Testis (tissue), 3 donors: ENCODE measurements around the gene ATP5F1E. TPM values are rescaled to one million over a fixed set of nuclear protein-coding genes. Genes with fewer than 3 reads are reported as not detected.

Source experiments
- DNase-seq: peaks from one replicate; pipeline ENCODE4 v3.0.0-alpha.2; 2019
- H3K27ac ChIP-seq, 2 donors: fragments of 200-600 bp; sonication (generic); one replicate each; pipeline ENCODE4 v1.5.1; 2019
- H3K27me3 ChIP-seq: fragments of 200-600 bp; sonication (generic); one replicate; pipeline ENCODE4 v1.5.1; 2019
- H3K36me3 ChIP-seq: fragments of 200-600 bp; sonication (generic); one replicate; pipeline ENCODE4 v1.5.1; 2017; ENCODE audit warnings: low read depth; ENCODE audit errors: missing control alignments
- H3K4me1 ChIP-seq: fragments of 200-600 bp; sonication (generic); one replicate; pipeline ENCODE4 v1.5.1; 2019
- H3K4me3 ChIP-seq, 2 donors: fragments of 200-600 bp; sonication (generic); one replicate each; pipeline ENCODE4 v1.5.1; 2017 to 2019
- H3K9me3 ChIP-seq: fragments of 200-600 bp; sonication (generic); one replicate; pipeline ENCODE4 v1.5.1; 2017
- POLR2A ChIP-seq: fragments of 450-650 bp; IDR thresholded peaks from one replicate; pipeline ENCODE4 v1.6.1; 2017; ENCODE audit warnings: antibody characterized with exemption, mild to moderate bottlenecking, moderate library complexity
- WGBS, 2 donors: methylation state at CpG; one replicate each; pipeline ENCODE4 v1.1.5; 2018; 5-methylcytosine and 5-hydroxymethylcytosine counted together
- intact Hi-C: fragments of 100-400 bp; cut with DNase I; formaldehyde crosslinking; loops from one replicate; pipeline ENCODE4 v1.15.1; 2023; ENCODE audit warnings: low total_unique reads
- polyA plus RNA-seq: library from polyadenylated mRNA; stranded (reverse); fragments of 350-450 nt; fragmentation: Illumina TruSeq; extraction: RNeasy Lipid Tissue Mini Kit (QIAGEN cat#74804); gene quantifications from one replicate; pipeline ENCODE4 v1.2.3, GENCODE V29; 2014; ENCODE audit warnings: low read depth, low replicate concordance; ENCODE audit not compliant: insufficient read depth
- total RNA-seq, 2 donors: library from RNA; depleted of rRNA; stranded (reverse); fragments of >200 nt; gene quantifications; one replicate each; pipeline ENCODE4 v1.2.3, GENCODE V29; 2016
- TF ChIP-seq, protein P1 (sequence below), 3 experiments: fragments of 450-650 bp in 2 of 3; fragments of 200-600 bp in 1 of 3; sonication (generic) in 1 of 3; IDR thresholded peaks; one replicate each; pipeline ENCODE4 v1.5.1; 2016 to 2019; ENCODE audit warnings: antibody characterized with exemption in 3 of 3, mild to moderate bottlenecking in 2 of 3, moderate library complexity in 1 of 3

The ATP5F1E gene
- total and polyA plus RNA-seq, 3 donors from 2014 or later, result 24.6 to 76.0 (median 25.5) TPM

DNA sequence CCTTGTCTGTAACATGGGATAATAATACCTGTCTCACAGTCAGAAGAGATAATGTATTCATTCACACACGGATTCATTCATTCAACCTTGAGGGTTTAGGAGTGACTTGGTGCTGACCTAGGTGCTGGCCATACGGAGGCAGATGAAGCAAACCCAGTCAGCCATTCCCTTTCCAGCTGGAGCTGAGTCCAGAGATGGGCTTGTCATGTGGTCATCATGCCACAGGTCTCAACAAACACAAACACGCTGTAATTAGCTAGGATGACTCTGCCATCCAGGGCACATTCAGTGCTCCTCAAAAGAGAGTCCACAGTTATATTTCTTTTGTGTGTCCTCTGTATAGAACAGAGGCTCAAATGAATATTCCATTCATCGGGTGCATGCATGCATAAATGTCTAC, 29.9 kb upstream of the ATP5F1E start:
- DNase-seq, result no peak
- no peak for TF ChIP-seq POLR2A
- TF ChIP-seq, protein P1, sequence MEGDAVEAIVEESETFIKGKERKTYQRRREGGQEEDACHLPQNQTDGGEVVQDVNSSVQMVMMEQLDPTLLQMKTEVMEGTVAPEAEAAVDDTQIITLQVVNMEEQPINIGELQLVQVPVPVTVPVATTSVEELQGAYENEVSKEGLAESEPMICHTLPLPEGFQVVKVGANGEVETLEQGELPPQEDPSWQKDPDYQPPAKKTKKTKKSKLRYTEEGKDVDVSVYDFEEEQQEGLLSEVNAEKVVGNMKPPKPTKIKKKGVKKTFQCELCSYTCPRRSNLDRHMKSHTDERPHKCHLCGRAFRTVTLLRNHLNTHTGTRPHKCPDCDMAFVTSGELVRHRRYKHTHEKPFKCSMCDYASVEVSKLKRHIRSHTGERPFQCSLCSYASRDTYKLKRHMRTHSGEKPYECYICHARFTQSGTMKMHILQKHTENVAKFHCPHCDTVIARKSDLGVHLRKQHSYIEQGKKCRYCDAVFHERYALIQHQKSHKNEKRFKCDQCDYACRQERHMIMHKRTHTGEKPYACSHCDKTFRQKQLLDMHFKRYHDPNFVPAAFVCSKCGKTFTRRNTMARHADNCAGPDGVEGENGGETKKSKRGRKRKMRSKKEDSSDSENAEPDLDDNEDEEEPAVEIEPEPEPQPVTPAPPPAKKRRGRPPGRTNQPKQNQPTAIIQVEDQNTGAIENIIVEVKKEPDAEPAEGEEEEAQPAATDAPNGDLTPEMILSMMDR (IDR thresholded peaks at IDR 0.05), result no peak
- Histone ChIP-seq H3K27ac (no peak overlapping the region), H3K27me3 (no peaks in the 10 kb centered on the region), H3K4me3 (no peak overlapping the region), H3K4me1 (no peaks in the 10 kb centered on the region), H3K9me3 (no peaks in the 10 kb centered on the region), H3K36me3 (no peaks in the 10 kb centered on the region)
- intact Hi-C loops, result no loop called here
- WGBS, 2 donors, result 80 to 82% methylated on average over 4 of the region's 4 CpGs

DNA sequence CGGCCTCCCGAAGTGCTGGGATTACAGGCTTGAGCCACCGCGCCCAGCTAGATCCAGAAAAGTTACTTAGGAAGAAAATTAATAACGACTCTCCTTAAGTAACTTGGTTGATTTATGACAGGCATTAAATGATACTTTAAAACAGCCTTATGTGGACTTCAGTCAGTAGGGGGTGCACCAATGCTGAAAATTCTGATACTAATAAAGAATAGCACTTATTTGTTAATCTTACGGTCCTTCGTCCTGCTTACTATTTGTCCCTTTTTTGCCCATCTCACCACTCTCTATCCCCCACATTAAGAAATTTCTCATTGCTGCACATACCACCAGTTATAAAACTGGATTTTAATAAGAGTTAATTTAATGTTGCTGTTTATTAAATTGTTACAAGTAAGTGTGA, 23.2 kb upstream of the ATP5F1E start:
- Histone ChIP-seq H3K36me3 (no peaks in the 10 kb centered on the region), H3K27ac (no peak overlapping the region), H3K27me3 (no peaks in the 10 kb centered on the region), H3K4me3 (no peak overlapping the region), H3K9me3 (no peaks in the 10 kb centered on the region), H3K4me1 (no peaks in the 10 kb centered on the region)
- intact Hi-C loops, result no loop called here
- no peak for TF ChIP-seq POLR2A
- TF ChIP-seq, protein P1 (IDR thresholded peaks at IDR 0.05), result peak in 1 of 3 experiments; percentile 16
- peak; percentile 42 for DNase-seq
- WGBS, 2 donors, result 16 to 40% methylated on average over 7 of the region's 7 CpGs

DNA sequence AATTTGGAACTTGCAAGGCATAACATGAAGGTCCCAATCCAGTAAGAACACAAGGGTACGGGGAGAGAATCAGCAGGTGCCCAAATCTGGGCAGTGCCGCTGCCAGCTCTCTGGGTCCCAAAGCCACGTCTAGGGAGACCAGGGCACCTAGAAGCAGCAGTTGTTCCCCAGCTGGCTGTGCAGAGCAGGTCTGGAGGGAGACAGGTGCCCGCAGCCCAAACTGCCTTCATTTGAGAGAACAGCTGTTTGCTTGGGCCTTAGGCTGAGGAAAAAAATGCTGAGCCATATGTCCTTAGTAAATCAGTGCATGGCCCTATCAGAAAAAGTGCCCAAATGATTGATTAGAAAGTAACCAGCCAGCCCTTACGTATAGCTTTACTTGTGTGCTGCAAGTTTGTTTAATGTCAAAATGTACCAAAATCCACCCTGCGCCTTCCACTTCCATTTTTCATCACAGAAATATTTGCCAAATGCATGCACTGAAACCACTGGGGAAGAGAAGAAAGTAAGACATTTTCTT, 19.6 kb upstream of the ATP5F1E start:
- intact Hi-C loops, result no loop called here
- WGBS, 2 donors, result 68 to 87% methylated on average over 6 of the region's 6 CpGs
- no peak for TF ChIP-seq POLR2A
- TF ChIP-seq, protein P1 (IDR thresholded peaks at IDR 0.05), result no peak

DNA sequence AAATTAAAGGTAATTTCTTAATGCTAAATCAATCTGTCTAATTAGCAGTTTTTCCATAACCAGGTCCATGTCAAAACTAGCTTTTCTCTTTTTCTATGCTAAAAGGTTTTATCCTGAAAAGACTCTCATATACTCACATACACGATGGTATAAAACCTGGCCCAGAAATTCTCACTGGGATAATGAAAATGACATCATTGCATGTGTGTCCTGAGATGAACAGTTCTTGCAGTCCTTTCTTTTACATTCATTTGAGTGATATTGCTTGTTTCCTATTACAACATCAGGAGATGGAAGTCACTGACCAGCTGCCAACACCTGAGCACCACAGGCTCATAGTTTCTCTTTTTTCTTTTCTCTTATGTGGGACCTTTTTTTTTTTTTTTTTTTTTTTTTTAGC, 18.3 kb upstream of the ATP5F1E start:
- no peak for DNase-seq
- no peak for TF ChIP-seq POLR2A
- TF ChIP-seq, protein P1 (IDR thresholded peaks at IDR 0.05), result no peak
- H3K4me3 ChIP-seq, result no peak overlapping the region
- intact Hi-C loops, result no loop called here
- no peaks in the 10 kb centered on the region for H3K36me3 ChIP-seq
- H3K27ac ChIP-seq, result no peak overlapping the region
- 74 to 86% methylated on average over 1 of the region's 1 CpG for WGBS, 2 donors
- no peaks in the 10 kb centered on the region for H3K4me1 ChIP-seq
- H3K9me3 ChIP-seq, result no peaks in the 10 kb centered on the region
- H3K27me3 ChIP-seq, result no peaks in the 10 kb centered on the region

More for the DNA sequence above, 19.6 kb upstream of the ATP5F1E start:
- Histone ChIP-seq H3K4me1 (no peaks in the 10 kb centered on the region), H3K27ac (no peak overlapping the region), H3K27me3 (no peaks in the 10 kb centered on the region), H3K36me3 (no peaks in the 10 kb centered on the region), H3K4me3 (no peak overlapping the region), H3K9me3 (no peaks in the 10 kb centered on the region)
- no peak for DNase-seq

DNA sequence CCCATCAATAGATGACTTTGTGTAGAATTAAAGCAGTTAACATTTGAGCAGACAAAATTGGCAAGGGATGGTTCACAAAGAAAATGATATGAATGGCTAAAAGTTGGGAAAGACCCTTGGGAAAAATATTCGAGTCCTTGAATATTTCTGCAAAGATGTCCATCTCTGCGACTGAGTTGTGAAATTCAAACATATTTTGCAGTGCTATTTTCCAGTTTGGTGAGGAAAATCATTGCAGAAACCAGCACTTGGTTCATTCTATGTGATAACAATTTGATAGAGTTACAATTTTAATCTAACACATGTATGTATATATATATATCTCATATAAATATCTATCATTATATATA, 16.5 kb upstream of the ATP5F1E start:
- no peaks in the 10 kb centered on the region for H3K4me1 ChIP-seq
- no peaks in the 10 kb centered on the region for H3K27me3 ChIP-seq
- intact Hi-C loops, result no loop called here
- no peak for DNase-seq
- TF ChIP-seq, protein P1 (IDR thresholded peaks at IDR 0.05), result no peak
- no peak for TF ChIP-seq POLR2A
- no peaks in the 10 kb centered on the region for H3K9me3 ChIP-seq
- H3K27ac ChIP-seq, result no peak overlapping the region
- no peak overlapping the region for H3K4me3 ChIP-seq
- 74 to 75% methylated on average over 2 of the region's 2 CpGs for WGBS, 2 donors
- H3K36me3 ChIP-seq, result no peaks in the 10 kb centered on the region
